ENCODE data around the gene ENKD1.

ENKD1 gene

DNA sequence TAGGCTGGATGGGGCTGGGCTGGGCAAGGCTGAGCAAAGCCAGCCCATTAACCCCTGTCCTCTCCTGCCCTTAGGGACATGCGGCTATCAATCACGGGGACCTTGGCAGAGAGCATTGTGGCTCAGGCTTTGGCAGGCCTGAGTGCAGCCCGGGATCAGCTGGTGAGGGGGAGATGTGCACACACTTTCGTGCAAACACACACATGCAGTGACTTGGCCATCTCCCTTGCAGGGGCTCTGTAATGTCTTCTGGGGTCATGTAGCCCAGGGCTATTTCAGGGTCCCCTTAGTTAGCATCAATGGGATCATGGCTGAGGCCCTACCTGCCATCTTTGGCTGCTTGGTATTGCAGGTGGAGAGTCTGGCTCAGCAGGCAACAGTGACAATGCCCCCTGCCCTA, 14.7 kb downstream of the ENKD1 start:
- DNase-seq (ENCODE audit: low read depth, low spot score): no peak

DNA sequence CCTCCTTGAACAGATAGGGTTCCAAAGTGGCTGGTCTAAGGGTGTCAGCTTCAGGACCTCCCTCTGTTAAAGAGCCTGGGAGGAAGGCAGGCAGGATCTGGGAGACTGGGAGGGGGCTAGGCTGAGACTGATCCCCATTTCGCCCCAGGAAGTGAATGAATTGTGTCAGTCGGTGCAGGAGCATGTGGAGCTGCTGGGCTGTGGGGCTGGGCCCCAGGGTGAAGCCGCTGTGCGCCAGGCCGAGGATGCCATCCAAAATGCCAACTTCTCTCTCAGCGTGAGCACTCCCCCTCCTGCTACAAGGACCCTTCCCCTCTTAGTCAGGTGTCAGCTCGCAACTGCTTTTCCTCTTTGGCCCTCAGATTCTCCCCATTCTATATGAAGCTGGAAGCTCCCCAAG, 15.5 kb downstream of the ENKD1 start:
- DNase-seq (ENCODE audit: low read depth, low spot score): no peak

DNA sequence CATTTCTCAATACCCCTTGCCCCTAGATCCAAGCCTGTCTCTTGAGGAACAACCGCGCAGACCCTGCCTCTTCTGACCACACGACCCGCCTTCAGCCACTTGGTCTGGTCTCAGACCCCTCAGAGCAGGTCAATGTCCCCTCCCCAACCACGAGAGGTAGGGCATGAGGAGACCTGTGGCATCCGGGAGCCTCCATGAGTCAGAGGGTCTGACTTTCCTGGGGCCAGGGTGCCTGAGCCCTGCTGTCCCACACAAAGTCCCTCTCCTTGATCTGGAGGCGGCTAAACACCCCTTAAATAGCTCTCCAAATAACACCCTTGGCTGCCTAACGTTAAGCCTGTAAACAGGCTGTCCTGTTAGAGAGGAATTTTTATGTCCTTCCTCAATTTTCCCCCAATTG, 16.5 kb downstream of the ENKD1 start:
- DNase-seq (ENCODE audit: low read depth, low spot score): no peak

DNA sequence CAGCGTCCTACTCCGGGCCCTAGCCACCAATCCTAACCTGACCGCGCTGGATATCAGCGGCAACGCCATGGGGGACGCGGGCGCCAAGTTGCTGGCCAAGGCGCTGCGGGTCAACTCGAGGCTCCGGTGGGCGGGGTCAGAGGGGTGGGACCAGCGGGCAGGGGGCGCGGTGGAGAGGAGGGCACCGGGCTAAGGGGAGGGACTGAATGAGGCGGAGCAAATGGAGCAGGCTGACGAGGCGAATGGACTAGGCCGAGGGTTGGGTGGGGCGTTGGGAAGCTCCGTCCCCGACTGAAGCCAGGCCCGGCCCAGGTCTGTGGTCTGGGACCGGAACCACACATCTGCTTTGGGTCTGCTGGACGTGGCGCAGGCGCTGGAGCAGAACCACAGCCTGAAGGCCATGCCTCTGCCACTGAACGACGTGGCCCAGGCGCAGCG, 17.0 kb downstream of the ENKD1 start:
- no peak for DNase-seq (ENCODE audit: low read depth, low spot score)

DNA sequence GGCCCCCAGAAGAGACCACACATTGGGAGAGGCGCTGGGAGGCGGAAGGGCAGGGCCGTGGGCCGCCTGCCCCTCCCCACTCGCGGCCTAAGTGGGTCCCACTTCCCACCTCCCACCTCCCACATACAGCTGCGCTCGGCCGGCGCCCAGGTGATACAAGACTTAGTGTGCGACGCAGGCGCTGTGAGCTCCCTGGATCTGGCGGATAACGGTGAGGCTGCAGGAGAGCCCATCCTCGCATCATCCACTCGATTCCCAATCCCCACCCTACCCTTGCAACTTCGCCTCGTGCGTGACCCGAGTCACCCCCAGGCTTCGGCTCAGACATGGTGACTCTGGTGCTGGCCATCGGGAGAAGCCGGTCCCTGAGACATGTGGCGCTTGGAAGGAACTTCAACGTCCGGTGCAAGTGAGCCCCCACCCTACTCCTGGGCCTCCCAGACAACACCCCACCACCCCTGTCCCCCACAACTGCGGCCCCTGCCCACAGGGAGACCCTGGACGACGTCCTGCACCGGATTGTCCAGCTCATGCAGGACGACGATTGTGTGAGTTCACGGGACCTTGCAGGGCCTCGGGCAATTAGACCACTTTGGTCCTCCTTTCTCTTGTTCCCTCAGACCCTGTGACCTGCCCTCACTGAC, 17.7 kb downstream of the ENKD1 start:
- DNase-seq (ENCODE audit: low read depth, low spot score): no peak

DNA sequence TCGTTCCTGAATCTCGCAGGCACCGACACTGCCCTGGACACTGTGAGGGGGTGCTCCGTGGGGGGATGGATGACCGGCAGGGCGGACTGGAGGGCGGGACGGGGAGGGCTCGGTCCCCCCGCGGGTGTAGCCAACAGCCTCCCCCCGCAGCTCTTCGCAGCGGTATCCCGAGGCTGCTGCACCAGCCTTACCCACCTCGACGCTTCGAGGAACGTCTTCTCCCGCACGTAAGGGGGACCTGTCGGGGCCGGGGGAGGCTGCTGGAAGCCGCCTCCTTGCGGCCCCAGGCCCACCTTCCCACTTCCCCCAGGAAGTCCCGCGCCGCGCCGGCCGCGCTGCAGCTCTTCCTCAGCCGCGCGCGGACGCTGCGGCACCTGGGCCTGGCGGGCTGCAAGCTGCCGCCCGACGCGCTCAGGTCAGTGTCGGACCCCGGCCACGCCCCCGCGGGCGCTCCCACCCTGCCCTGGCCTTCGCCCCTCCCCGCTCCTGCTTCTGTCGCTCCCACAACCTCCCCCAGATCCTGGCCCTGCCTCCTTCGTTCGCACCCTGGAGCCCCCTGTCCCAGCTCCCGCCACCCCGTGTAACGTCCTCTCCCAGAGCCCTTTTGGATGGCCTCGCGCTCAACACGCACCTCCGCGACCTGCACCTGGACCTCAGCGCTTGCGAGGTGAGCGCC, 18.3 kb downstream of the ENKD1 start:
- no peak for DNase-seq (ENCODE audit: low read depth, low spot score)

DNA sequence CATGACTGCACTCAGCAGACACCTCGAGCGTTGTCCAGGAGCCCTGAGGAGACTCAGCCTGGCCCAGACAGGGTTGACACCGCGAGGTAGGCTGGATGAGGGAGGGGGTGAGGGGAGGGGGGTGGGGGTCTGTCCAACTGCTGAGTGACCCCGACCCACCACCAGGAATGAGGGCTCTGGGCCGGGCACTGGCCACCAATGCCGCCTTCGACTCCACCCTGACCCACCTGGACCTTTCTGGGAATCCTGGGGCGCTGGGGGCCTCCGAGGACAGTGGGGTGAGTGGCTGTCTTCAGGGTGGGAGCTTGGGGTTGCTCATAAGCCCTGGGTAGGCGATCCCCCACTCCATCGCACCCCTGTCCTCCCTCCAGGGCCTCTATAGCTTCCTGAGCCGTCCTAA, 18.9 kb downstream of the ENKD1 start:
- DNase-seq (ENCODE audit: low read depth, low spot score): no peak

DNA sequence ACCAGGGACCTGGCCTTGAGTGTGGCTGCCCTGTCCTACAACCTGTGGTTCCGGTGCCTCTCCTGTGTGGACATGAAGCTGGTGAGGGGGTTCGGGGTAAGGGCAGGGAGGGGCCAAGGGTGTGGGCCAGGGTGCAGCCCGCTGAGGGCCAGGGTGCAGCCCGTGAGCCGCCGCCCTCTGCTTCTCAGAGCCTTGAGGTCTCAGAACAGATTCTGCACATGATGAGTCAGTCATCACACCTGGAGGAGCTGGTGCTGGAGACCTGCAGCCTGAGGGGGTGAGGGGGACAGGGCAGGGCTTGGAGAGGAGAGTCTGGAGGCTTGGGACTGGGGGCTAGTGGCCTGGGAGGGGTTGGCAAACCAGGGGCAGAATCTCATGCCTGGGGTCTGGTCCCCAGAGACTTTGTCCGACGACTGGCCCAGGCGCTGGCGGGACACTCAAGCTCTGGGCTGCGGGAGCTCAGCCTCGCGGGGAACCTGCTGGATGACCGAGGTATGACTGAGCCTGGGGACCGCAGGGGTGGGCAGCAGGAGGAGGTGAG, 19.4 kb downstream of the ENKD1 start:
- DNase-seq (ENCODE audit: low read depth, low spot score): no peak

DNA sequence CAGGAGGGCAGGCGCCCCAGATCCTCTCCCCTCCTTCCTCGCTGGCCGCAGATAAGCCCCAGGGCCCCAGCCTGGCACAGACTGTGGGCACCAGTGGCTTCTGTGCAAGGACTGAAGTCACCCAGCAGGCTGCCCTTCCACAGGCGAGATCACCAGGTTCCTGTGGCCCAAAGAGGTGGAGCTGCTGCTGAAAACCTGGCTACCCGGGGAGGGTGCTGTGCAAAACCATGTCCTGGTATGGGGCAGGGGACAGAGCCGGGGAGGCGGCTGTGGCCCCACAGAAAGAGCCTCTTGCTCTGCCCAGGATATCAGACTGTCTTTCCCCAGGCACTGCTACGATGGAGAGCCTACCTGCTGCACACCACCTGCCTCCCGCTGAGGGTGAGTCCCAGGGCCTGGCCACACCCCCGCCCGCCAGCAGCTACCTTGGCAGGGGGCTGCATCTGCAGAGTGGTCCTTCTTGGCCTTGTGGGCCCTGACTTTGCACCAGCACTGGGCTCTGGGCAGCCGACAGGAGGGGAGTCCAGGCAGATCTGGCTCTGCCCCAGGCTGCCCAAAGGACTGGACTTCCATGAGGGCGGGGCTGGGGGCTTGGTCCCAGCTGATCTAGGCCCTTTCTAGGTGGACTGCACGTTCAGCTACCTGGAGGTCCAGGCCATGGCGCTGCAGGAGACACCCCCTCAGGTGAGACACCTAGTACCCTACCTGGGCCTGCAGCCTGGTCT, 21.0 kb downstream of the ENKD1 start:
- no peak for DNase-seq (ENCODE audit: low read depth, low spot score)

DNA sequence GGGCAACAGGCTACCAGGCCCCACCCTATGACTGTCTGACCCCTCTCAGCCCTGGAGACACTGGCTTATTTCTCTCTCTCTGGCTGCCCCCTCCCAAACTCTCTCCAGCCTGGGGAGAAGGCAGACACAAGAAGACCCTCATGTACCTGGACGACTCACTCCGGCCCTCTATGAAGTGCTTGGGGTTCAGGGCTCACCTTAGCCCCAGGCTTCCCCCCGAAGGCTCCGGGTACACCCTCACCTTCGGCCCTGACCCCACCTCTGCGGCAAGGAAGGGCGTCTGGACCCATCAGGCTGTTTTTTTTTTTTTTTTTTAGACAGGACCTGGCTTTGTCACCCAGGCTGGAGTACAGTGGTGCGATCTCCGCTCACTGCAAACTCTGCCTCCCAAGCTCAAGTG, 22.5 kb downstream of the ENKD1 start:
- no peak for DNase-seq (ENCODE audit: low read depth, low spot score)

DNA sequence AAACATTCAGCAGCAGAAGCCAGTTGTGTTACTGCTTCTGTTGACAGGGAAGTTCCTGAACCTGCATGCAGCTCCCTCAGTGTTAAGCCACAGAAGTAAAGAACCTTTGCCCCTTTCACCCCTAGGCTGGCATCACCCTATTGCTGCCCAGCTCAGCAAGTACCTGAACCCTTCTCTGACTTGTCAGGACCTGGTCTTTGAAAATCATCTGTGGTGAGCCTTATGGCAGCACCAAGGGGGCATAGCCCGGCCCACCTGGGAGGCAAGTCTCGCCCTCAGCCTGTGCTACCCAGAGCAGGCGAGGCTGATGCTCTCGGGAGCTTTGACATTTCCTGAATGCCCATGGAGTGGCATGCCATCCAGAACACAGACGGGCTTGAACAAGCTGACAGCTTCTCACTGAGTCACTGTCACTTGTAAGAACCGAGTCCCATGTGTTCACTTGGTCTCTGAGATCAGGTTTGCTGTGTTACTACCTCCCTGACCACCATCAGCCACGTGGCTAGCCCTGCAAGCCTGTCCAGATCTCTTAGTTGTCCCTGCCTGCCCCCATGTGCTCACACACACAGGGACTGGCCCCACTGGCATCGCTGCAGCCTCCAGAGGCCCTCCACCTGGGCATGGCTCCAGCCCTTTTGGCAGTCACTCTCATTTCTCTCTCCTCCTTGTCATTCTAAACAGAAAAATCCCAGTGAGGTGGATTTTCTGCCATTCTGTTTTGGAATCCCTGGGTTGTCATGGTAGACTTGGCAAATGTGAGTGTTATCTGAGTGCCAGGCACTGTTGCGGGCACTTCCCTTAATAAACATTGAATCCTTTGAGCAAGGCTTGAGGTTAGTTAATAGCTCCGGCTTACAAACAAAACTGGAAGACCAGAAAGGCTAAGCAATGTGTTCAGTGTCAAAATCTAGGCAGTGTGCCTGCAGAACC, 24.5 kb downstream of the ENKD1 start:
- no peak for DNase-seq (ENCODE audit: low read depth, low spot score)

DNA sequence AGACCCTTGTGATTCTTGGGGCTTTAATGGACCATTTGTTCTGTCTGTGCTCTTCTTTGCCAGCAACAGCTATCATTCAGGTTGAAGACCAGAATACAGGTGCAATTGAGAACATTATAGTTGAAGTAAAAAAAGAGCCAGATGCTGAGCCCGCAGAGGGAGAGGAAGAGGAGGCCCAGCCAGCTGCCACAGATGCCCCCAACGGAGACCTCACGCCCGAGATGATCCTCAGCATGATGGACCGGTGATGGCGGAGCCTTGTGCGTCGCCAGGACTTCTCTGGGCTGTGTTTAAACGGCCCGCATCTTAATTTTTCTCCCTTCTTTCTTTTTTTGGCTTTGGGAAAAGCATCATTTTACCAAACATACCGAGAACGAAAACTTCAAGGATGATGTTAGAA, 28.9 kb downstream of the ENKD1 start:
- no peak for DNase-seq (ENCODE audit: low read depth, low spot score)

DNA sequence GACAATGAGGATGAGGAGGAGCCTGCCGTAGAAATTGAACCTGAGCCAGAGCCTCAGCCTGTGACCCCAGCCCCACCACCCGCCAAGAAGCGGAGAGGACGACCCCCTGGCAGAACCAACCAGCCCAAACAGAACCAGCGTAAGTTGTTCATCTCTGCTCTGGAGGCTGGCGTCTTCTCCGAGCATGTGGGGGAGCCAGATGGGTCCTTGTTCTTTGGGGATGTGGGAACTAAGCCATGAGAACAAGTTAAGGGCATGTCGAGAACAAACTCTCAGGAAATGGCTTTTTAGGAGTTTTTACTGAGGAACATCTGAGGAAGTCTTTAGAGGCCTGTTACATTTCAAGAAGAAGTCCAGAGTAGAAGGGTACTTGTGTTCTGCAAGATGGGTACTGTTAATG, 29.8 kb downstream of the ENKD1 start:
- DNase-seq (ENCODE audit: low read depth, low spot score): no peak

DNA sequence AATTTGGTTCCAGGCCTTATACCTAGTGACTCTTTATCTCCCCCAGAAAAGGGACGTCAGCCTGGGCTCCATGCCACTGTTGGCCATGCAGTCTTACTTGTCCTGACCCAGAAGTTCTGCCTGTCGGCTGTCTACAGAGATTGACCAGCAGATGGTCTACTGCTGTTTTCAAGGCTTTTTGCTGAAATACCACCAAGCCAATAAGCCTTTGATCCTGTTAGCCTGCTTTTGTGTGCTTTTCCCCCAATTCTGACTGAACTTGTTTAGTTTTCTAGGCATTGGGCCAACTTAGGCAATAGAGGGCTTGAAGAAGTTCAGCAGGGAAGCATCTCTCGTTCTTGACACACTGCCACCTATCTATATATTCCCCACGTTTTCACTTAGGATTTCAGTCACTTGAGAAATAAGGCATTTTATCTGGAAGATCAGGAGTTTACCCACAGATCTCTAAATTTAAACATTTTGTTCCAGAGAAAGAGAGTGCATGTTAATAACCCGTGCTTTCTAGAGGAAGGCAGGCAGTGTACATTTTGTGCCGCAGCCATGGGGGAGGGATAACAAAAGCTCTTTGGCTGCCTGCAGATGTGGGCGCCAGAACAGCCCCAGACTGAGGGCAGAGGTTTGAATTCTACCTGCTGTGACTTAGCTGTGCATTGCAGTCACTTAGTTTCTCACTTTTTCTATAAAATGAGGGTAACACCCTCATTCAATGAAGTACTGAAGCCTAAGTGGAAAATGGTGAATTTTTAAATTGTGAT, 34.0 kb downstream of the ENKD1 start:
- DNase-seq (ENCODE audit: low read depth, low spot score): peak; percentile 23

DNA sequence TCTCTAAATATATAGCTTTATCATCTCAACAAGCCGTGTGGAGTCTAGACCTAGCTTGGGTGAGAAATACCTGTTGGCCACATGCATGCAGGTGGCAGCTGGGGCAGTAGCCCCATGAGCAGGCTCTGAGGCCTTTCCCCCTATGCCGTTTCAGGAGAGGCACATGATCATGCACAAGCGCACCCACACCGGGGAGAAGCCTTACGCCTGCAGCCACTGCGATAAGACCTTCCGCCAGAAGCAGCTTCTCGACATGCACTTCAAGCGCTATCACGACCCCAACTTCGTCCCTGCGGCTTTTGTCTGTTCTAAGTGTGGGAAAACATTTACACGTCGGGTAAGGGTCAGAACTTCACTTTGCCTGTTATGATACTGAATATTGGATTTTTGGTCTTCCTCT, 38.3 kb downstream of the ENKD1 start:
- DNase-seq (ENCODE audit: low read depth, low spot score): no peak

DNA sequence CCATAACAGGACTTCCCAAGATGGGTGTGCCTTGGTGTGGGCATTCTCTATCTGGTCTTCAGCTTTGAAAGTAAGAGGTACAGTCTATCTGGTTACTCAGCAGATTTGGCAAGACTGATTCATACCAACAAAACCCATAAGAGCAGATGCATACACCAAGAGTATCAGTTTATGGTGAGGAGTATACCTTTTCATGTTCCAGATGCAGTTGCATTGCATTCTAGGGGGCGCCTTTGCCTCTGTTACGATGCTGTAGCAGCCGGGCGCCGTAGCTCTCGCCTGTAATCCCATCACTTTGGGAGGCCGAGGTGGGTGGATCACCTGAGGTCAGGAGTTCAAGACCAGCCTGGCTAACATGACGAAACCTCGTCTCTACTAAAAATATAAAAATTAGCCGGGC, 52.7 kb downstream of the ENKD1 start:
- no peak for DNase-seq (ENCODE audit: low read depth, low spot score)

All from smooth muscle cell of the brain vasculature (primary cell).